GM12801 (cell line): ENCODE measurements around the gene TLR8.

ENCODE experiments used
- TF ChIP-seq, protein P1 (sequence below): IDR thresholded peaks from one replicate; pipeline ENCODE4 v1.5.1; 2011; ENCODE audit warnings: control low read depth; ENCODE audit not compliant: insufficient read length; ENCODE audit errors: extremely low read depth

Gene TLR8

DNA sequence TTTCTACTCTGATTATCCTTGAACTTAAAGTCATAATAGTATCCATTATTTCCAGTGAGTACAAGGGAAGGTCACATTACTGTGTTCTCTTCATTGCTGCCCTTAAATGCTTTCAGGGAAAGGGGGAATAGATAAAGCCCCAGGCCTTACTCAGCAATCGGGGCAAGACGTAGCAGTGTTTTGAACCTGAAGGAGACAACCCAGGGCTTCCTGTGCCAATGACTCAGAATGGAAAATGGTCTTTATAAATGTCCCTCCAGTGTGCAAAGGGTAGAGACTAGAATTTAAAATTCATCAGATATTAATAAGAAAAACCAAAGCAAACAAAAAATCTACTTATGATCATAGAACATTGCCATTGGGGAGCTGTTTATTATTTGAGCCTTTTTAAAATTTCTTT is 23.7 kb downstream of the TLR8 start:
- TF ChIP-seq, protein P1, sequence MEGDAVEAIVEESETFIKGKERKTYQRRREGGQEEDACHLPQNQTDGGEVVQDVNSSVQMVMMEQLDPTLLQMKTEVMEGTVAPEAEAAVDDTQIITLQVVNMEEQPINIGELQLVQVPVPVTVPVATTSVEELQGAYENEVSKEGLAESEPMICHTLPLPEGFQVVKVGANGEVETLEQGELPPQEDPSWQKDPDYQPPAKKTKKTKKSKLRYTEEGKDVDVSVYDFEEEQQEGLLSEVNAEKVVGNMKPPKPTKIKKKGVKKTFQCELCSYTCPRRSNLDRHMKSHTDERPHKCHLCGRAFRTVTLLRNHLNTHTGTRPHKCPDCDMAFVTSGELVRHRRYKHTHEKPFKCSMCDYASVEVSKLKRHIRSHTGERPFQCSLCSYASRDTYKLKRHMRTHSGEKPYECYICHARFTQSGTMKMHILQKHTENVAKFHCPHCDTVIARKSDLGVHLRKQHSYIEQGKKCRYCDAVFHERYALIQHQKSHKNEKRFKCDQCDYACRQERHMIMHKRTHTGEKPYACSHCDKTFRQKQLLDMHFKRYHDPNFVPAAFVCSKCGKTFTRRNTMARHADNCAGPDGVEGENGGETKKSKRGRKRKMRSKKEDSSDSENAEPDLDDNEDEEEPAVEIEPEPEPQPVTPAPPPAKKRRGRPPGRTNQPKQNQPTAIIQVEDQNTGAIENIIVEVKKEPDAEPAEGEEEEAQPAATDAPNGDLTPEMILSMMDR, result no peak

DNA sequence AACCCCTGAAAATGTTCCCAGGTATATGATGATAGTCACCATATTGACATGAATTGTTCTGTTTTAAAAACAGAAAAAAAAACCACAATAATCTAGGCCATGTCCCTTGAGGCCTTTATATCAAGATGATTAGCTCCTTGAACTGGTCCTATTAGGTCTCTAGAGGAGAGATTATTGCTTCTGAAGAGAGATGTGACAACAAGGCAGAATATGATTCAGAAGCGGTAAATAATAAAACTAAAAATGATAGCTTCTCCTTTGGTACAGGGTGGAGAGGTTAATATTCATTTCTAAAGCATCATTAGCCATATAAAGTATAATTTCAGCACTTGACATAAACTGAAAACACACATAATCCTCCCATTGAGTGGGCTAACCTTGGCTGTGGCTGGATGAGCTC is 25.8 kb downstream of the TLR8 start:
- TF ChIP-seq, protein P1, result no peak

DNA sequence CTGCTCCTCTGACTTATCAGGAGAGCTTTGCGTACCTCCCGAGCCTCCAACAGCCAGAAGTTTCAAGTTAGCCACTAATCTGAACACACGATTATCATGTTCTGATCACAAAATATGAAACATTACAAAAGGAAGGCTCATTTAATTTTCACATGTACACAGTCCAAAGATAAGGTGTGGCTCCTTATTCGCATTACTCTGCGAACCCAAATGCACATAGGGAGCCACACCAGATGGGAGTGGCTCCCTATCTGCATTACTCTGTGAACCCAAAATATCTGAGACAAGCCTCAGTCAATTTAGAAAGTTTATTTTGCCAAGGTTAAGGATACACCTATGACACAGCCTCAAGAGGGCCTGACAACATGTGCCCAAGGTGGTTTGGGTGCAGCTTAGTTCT is 28.4 kb downstream of the TLR8 start:
- TF ChIP-seq, protein P1, result no peak

DNA sequence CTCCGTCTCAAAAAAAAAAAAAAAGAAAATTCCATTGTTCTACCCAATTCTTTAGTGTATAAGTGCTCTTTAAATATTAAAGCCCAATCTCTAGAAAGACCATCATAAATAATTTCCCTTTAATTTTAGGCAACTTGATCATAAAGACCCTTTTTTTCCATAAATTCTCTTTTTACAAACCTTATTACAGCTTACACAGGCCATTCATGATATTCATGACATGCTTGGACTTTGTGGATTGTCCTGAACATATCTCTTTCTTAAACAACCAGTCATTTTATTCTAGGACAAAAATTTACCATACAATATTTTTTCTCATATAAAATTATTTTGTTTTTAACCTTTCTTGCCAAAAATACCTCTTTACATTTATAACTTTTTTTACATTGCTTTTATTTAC is 30.5 kb downstream of the TLR8 start:
- TF ChIP-seq, protein P1, result no peak

DNA sequence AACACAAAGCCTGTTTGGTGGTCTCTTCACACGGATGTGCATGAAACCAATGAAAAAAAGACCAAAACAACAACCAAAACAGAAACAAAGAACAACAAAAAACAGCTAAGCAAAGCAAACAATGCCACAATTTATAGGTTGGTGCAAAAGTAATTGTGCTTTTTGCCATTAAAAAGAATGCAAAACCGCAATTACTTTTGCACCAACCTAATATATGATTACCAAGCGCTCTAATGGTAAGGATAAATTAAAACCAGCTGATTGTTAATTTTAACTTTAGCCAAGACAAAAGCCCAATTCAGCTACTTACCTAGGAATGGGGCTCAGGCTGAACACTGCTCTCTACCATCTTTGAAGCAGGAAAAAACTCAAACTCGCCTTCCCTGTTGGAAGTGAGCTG is 39.1 kb downstream of the TLR8 start:
- TF ChIP-seq, protein P1, result no peak

DNA sequence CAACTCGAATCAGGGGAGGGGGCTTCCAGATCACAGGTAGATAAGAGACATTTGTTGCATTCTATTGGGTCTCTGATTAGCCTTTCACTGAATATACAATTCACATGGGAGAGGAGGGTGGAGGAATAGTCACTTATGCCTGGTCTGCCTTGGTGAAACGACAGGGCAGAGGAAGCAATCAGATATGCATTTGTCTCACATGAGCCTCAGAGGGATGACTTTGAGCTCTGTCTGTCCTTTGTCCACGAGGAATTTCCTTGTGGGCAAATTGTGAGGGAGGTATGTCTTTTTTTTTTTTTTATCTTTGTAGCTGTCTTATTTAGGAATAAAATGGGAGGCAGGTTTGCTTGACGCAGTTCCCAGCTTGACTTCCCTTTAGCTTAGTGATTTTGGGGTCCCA is 40.0 kb downstream of the TLR8 start:
- TF ChIP-seq, protein P1, result no peak

DNA sequence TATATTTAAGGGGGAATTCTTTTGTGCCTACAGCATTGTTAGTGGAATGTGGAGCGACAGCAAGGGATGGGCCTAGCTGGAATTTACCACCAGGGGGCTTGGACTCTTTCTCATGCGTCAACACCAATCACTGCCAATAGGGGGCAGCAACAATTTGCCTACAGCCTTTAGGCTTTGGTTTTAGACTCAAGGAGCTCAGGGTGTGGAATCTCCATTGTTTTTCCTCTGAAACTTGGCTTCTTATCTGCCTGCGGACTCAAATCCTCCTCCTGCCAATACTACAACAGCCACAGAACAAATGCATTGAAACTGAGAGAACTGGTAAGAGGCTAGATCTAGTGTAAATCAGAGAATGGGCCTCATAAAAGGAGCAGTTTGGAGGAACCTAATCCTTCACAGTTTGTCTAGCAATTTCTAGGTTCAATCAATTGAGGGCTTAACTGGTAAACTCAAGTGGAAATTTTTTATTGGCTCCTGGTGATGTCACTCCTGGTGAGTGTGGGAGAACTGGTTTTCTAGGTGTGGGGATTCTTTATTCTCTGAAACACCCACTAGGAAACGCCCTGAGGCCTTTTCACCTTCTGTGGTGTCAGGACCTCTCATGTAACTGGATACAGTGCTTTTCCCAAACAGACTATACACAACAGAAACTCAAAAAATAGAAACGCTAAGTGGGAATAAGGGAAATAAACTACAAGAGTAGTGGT is 40.6 kb downstream of the TLR8 start:
- TF ChIP-seq, protein P1, result no peak
